ENCODE data around the gene HDLBP.

Gene HDLBP

GRCh38 chr2:241239552-241240202, 75.8 kb downstream of the HDLBP start:
- TF ChIP-seq SIN3A (IDR thresholded peaks at IDR 0.05; ENCODE audit: borderline replicate concordance, insufficient read depth, low read length), result no peak
- TF ChIP-seq TAF1 (IDR thresholded peaks at IDR 0.05; ENCODE audit: borderline replicate concordance, insufficient read depth, low read length), result no peak
- no peak for TF ChIP-seq FOXP2 (optimal IDR thresholded peaks at IDR 0.05; ENCODE audit: borderline replicate concordance, extremely low read depth, extremely low read length, insufficient read depth)
- no peak for TF ChIP-seq REST (IDR thresholded peaks at IDR 0.05; ENCODE audit: insufficient read depth in 1 of 2, low read depth in 2 of 2, low read length in 2 of 2)
- TF ChIP-seq POLR2AphosphoS5 (IDR thresholded peaks at IDR 0.05; ENCODE audit: low read depth, low read length), result no peak

- TF ChIP-seq REST (IDR thresholded peaks at IDR 0.05; ENCODE audit: insufficient read depth in 1 of 2, low read depth in 2 of 2, low read length in 2 of 2) (no peak), FOXP2 (optimal IDR thresholded peaks at IDR 0.05; ENCODE audit: borderline replicate concordance, extremely low read depth, extremely low read length, insufficient read depth) (no peak), POLR2AphosphoS5 (IDR thresholded peaks at IDR 0.05; ENCODE audit: low read depth, low read length) (no peak), TAF1 (IDR thresholded peaks at IDR 0.05; ENCODE audit: borderline replicate concordance, insufficient read depth, low read length) (no peak), SIN3A (IDR thresholded peaks at IDR 0.05; ENCODE audit: borderline replicate concordance, insufficient read depth, low read length) (no peak)
Measured at GRCh38 chr2:241238693-241239198, 76.7 kb downstream of the HDLBP start.

GRCh38 chr2:241237949-241238371, 77.5 kb downstream of the HDLBP start:
- TF ChIP-seq FOXP2 (optimal IDR thresholded peaks at IDR 0.05; ENCODE audit: borderline replicate concordance, extremely low read depth, extremely low read length, insufficient read depth) (no peak), TAF1 (IDR thresholded peaks at IDR 0.05; ENCODE audit: borderline replicate concordance, insufficient read depth, low read length) (no peak), POLR2AphosphoS5 (IDR thresholded peaks at IDR 0.05; ENCODE audit: low read depth, low read length) (no peak), SIN3A (IDR thresholded peaks at IDR 0.05; ENCODE audit: borderline replicate concordance, insufficient read depth, low read length) (no peak), REST (IDR thresholded peaks at IDR 0.05; ENCODE audit: insufficient read depth in 1 of 2, low read depth in 2 of 2, low read length in 2 of 2) (no peak)

GRCh38 chr2:241237047-241237446, 78.4 kb downstream of the HDLBP start:
- TF ChIP-seq POLR2AphosphoS5 (IDR thresholded peaks at IDR 0.05; ENCODE audit: low read depth, low read length) (no peak), SIN3A (IDR thresholded peaks at IDR 0.05; ENCODE audit: borderline replicate concordance, insufficient read depth, low read length) (no peak), REST (IDR thresholded peaks at IDR 0.05; ENCODE audit: insufficient read depth in 1 of 2, low read depth in 2 of 2, low read length in 2 of 2) (no peak), FOXP2 (optimal IDR thresholded peaks at IDR 0.05; ENCODE audit: borderline replicate concordance, extremely low read depth, extremely low read length, insufficient read depth) (no peak), TAF1 (IDR thresholded peaks at IDR 0.05; ENCODE audit: borderline replicate concordance, insufficient read depth, low read length) (no peak)

All from PFSK-1 (cell line).